ENCODE data around the gene TSHZ2.

Gene TSHZ2

GRCh38 chr20:53274365-53274764, 302.2 kb downstream of the TSHZ2 start:
- no peak for DNase-seq (ENCODE audit: low spot score)
- TF ChIP-seq CTCF (IDR thresholded peaks at IDR 0.05) = no peak
- Histone ChIP-seq H3K4me3 (no peak overlapping the region), H3K27ac (no peak overlapping the region)

GRCh38 chr20:53274807-53275206, 302.6 kb downstream of the TSHZ2 start:
- TF ChIP-seq CTCF (IDR thresholded peaks at IDR 0.05) = no peak
- H3K27ac ChIP-seq = no peak overlapping the region
- no peak overlapping the region for H3K4me3 ChIP-seq
- DNase-seq (ENCODE audit: low spot score) = no peak

- TF ChIP-seq CTCF (IDR thresholded peaks at IDR 0.05) = no peak
- no peak overlapping the region for H3K4me3 ChIP-seq
- no peak for DNase-seq (ENCODE audit: low spot score)
- H3K27ac ChIP-seq = no peak overlapping the region
Observed at GRCh38 chr20:53276143-53276542, 304.0 kb downstream of the TSHZ2 start.

- Histone ChIP-seq H3K27ac (no peak overlapping the region), H3K4me3 (no peak overlapping the region)
- no peak for TF ChIP-seq CTCF (IDR thresholded peaks at IDR 0.05)
- DNase-seq (ENCODE audit: low spot score) = no peak
Observed at GRCh38 chr20:53278555-53278954, 306.4 kb downstream of the TSHZ2 start.

- H3K27ac ChIP-seq = no peak overlapping the region
- no peak for DNase-seq (ENCODE audit: low spot score)
- no peak overlapping the region for H3K4me3 ChIP-seq
- no peak for TF ChIP-seq CTCF (IDR thresholded peaks at IDR 0.05)
Observed at GRCh38 chr20:53279735-53280134, 307.6 kb downstream of the TSHZ2 start.

GRCh38 chr20:53281557-53282117, 309.5 kb downstream of the TSHZ2 start:
- TF ChIP-seq CTCF (IDR thresholded peaks at IDR 0.05) = no peak
- no peak overlapping the region for H3K4me3 ChIP-seq
- no peak for DNase-seq (ENCODE audit: low spot score)
- H3K27ac ChIP-seq = no peak overlapping the region

- Histone ChIP-seq H3K4me3 (no peak overlapping the region), H3K27ac (no peak overlapping the region)
- DNase-seq (ENCODE audit: low spot score) = no peak
- TF ChIP-seq CTCF (IDR thresholded peaks at IDR 0.05) = no peak
Observed at GRCh38 chr20:53282217-53282955, 310.2 kb downstream of the TSHZ2 start.

Data from coronary artery (tissue), 2 donors.